Measurements from ENCODE around the gene ZFAND4.
"Not testable (repeated sequence)": the region's sequence is repeated elsewhere in the genome, so short reads cannot be mapped to it uniquely, and the experiment has no call there.

DNA sequence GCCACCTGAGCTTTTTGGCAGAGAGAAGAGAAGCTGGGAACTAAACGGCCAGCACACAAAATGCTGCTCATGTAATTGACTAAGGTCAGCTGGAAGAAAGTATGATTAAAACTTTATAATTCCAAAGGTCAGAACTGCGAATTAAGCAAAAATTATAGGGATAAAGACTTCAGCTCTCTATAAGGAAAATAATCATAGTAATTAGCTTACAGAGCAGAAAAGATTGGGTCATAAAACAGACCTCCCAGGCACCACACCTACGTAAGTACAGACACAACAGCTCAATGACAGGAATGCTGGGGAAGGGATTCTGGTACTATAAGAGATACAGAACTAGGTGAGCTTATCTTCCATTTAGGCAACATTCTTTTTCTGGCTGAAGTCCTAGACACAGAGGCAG lies 44.5 kb upstream of the ZFAND4 start:
- not testable (repeated sequence) for TF ChIP-seq BACH2 (CRISPR knock-in tag; IDR thresholded peaks at IDR 0.05; ENCODE audit: borderline replicate concordance); ISL1 (CRISPR knock-in tag; IDR thresholded peaks at IDR 0.05); OSR1 (CRISPR knock-in tag; IDR thresholded peaks at IDR 0.05)
